ENCODE measurements around the gene TAF9. TPM values are rescaled to one million over a fixed set of nuclear protein-coding genes. Genes with fewer than 3 reads are reported as not detected.

Gene TAF9
- total and polyA plus RNA-seq, 2 of the 13 experiments (the other 11 are each of a cell fraction or from before 2014, with no cell fraction given) = 113 to 218 TPM

- FAIRE-seq (no peak), ATAC-seq (no peak), DNase-seq (ENCODE audit: low spot score) (no peak)
- Histone ChIP-seq H3K9me3 (ENCODE audit: low read length) (no peaks in the 10 kb centered on the region), H2AFZ (ENCODE audit: low read length) (no peak overlapping the region), H3K27ac (ENCODE audit: extremely low read length, insufficient read depth, low read length) (no peak overlapping the region), H3K27me3 (ENCODE audit: control insufficient read depth in 1 of 2, insufficient read depth in 2 of 2, low read length in 2 of 2) (no peaks in the 10 kb centered on the region), H3K9ac (ENCODE audit: insufficient read depth, low read depth, low read length) (no peak overlapping the region), H3K4me3 (replicated peaks in 1 of 3; ENCODE audit: insufficient read depth in 1 of 3, low read depth in 2 of 3, low read length in 3 of 3) (no peak overlapping the region), H3K36me3 (replicated peaks in 1 of 2; ENCODE audit: control insufficient read depth in 1 of 2, insufficient read depth in 2 of 2, low read length in 2 of 2) (no peaks in the 10 kb centered on the region), H4K20me1 (ENCODE audit: insufficient read depth, low read length) (no peaks in the 10 kb centered on the region), H3K4me2 (ENCODE audit: low read depth, low read length) (no peak overlapping the region), H3K79me2 (ENCODE audit: insufficient read depth, low read length) (no peaks in the 10 kb centered on the region), H3K4me1 (ENCODE audit: insufficient read depth, low read length) (peaks cover 37% of the 10 kb centered on the region)
- WGBS (ENCODE audit: low lambda C conversion rate) = 79% methylated on average over 9 of the region's 9 CpGs
- intact Hi-C loops (cut with micrococcal nuclease; ENCODE audit: unreplicated experiment) (loop anchor here (5.0 kb wide), 2 partner anchors 163 to 288 kb away; partner anchors contain the start of gene CCNB1), in situ Hi-C loops (cut with HindIII; ENCODE audit: extremely low pct_ligation_motif_present, low pct_unique_long_range_greater_than_20kb) (loop anchor here (10.0 kb wide), 2 partner anchors 55 to 235 kb away; partner anchors contain the start of gene SLC30A5)
- CTCF ChIA-PET (ENCODE audit: low intra/inter-chr PET ratio, low total read pairs) = no interaction called here
- POLR2A ChIA-PET = no interaction called here
- TF ChIP-seq ZNF20 (CRISPR knock-in tag; IDR thresholded peaks at IDR 0.05) (no peak), ZNF747 (CRISPR knock-in tag; IDR thresholded peaks at IDR 0.05; ENCODE audit: borderline replicate concordance) (no peak), ZNF770 (CRISPR knock-in tag; IDR thresholded peaks at IDR 0.05) (no peak), ZNF567 (CRISPR knock-in tag; IDR thresholded peaks at IDR 0.05; ENCODE audit: borderline replicate concordance) (no peak), ZNF562 (CRISPR knock-in tag; IDR thresholded peaks at IDR 0.05; ENCODE audit: borderline replicate concordance) (no peak), KDM1A (CRISPR knock-in tag; IDR thresholded peaks at IDR 0.05) (no peak), AKAP8 (CRISPR knock-in tag; IDR thresholded peaks at IDR 0.05) (no peak)
- BruUV-seq (replicated peaks) = no TSS peak
Observed at GRCh38 chr5:69329905-69330489, 39.3 kb downstream of the TAF9 start.
